ENCODE data around the gene TMEM130. TPM values are rescaled to one million over a fixed set of nuclear protein-coding genes. Genes with fewer than 3 reads are reported as not detected.

TMEM130 gene
- total RNA-seq, 1 experiment from 2014 or later, result not detected

- H3K4me3 Mint-ChIP-seq (ENCODE audit: unreplicated experiment), result no peak overlapping the region
- no peaks in the 10 kb centered on the region for H3K9me3 Mint-ChIP-seq (ENCODE audit: unreplicated experiment)
- no peak for TF ChIP-seq CTCF (IDR thresholded peaks at IDR 0.05; ENCODE audit: insufficient read depth in 1 of 2, low read depth in 1 of 2, low read length in 1 of 2, severe bottlenecking in 1 of 2, unreplicated experiment in 1 of 2)
- intact Hi-C loops (cut with micrococcal nuclease; ENCODE audit: unreplicated experiment), result no loop called here
- Histone ChIP-seq H3K9me3 (no peaks in the 10 kb centered on the region), H3K4me3 (ENCODE audit: low read depth, low read length) (no peak overlapping the region), H3K36me3 (ENCODE audit: control insufficient read depth, insufficient read depth, low read length) (peaks cover 10% of the 10 kb centered on the region), H3K27me3 (replicated peaks; ENCODE audit: control insufficient read depth, insufficient read depth, low read length) (no peaks in the 10 kb centered on the region), H3K4me1 (0 out of 2 replicates have a peak, but pooled peaks cover 3% of the 10 kb centered on the region)
- no peaks in the 10 kb centered on the region for H3K27me3 Mint-ChIP-seq (ENCODE audit: insufficient read depth, unreplicated experiment)
- no TSS peak for BruUV-seq (replicated peaks)
- POLR2A ChIA-PET, result no interaction called here
- CTCF ChIA-PET, result no interaction called here
- H3K4me1 Mint-ChIP-seq (ENCODE audit: low read depth, unreplicated experiment), result no peaks in the 10 kb centered on the region
- H3K27ac Mint-ChIP-seq (ENCODE audit: unreplicated experiment), result no peak overlapping the region
- no peak for DNase-seq
- peaks cover 92% of the 10 kb centered on the region for H3K36me3 Mint-ChIP-seq (ENCODE audit: insufficient read depth, unreplicated experiment)
Observed at GRCh38 chr7:98899816-98900215, 30.0 kb upstream of the TMEM130 start.

GRCh38 chr7:98892609-98893008, 22.8 kb upstream of the TMEM130 start:
- Histone ChIP-seq H3K4me3 (ENCODE audit: low read depth, low read length) (no peak overlapping the region), H3K27me3 (replicated peaks; ENCODE audit: control insufficient read depth, insufficient read depth, low read length) (no peaks in the 10 kb centered on the region), H3K4me1 (0 out of 2 replicates have a peak, but pooled peaks cover 3% of the 10 kb centered on the region), H3K9me3 (no peaks in the 10 kb centered on the region), H3K36me3 (ENCODE audit: control insufficient read depth, insufficient read depth, low read length) (peaks cover 1% of the 10 kb centered on the region)
- Mint-ChIP-seq H3K27me3 (ENCODE audit: insufficient read depth, unreplicated experiment) (no peaks in the 10 kb centered on the region), H3K9me3 (ENCODE audit: unreplicated experiment) (no peaks in the 10 kb centered on the region), H3K4me3 (ENCODE audit: unreplicated experiment) (no peak overlapping the region), H3K4me1 (ENCODE audit: low read depth, unreplicated experiment) (no peaks in the 10 kb centered on the region), H3K36me3 (ENCODE audit: insufficient read depth, unreplicated experiment) (peaks cover 77% of the 10 kb centered on the region), H3K27ac (ENCODE audit: unreplicated experiment) (no peak overlapping the region)
- ChIA-PET CTCF (no interaction called here), POLR2A (no interaction called here)
- TF ChIP-seq CTCF (IDR thresholded peaks at IDR 0.05; ENCODE audit: insufficient read depth in 1 of 2, low read depth in 1 of 2, low read length in 1 of 2, severe bottlenecking in 1 of 2, unreplicated experiment in 1 of 2), result no peak
- DNase-seq, result no peak
- intact Hi-C loops (cut with micrococcal nuclease; ENCODE audit: unreplicated experiment), result no loop called here
- BruUV-seq (replicated peaks), result no TSS peak

- peaks cover 64% of the 10 kb centered on the region for H3K36me3 Mint-ChIP-seq (ENCODE audit: insufficient read depth, unreplicated experiment)
- H3K9me3 Mint-ChIP-seq (ENCODE audit: unreplicated experiment), result no peaks in the 10 kb centered on the region
- H3K4me3 Mint-ChIP-seq (ENCODE audit: unreplicated experiment), result no peak overlapping the region
- POLR2A ChIA-PET, result no interaction called here
- no peaks in the 10 kb centered on the region for H3K27me3 Mint-ChIP-seq (ENCODE audit: insufficient read depth, unreplicated experiment)
- no peak overlapping the region for H3K27ac Mint-ChIP-seq (ENCODE audit: unreplicated experiment)
- Histone ChIP-seq H3K27me3 (replicated peaks; ENCODE audit: control insufficient read depth, insufficient read depth, low read length) (no peaks in the 10 kb centered on the region), H3K4me1 (no peaks in the 10 kb centered on the region), H3K4me3 (ENCODE audit: low read depth, low read length) (no peak overlapping the region), H3K36me3 (ENCODE audit: control insufficient read depth, insufficient read depth, low read length) (peaks cover 2% of the 10 kb centered on the region), H3K9me3 (no peaks in the 10 kb centered on the region)
- CTCF ChIA-PET, result no interaction called here
- no peaks in the 10 kb centered on the region for H3K4me1 Mint-ChIP-seq (ENCODE audit: low read depth, unreplicated experiment)
- no peak for DNase-seq
- no TSS peak for BruUV-seq (replicated peaks)
- TF ChIP-seq CTCF (IDR thresholded peaks at IDR 0.05; ENCODE audit: insufficient read depth in 1 of 2, low read depth in 1 of 2, low read length in 1 of 2, severe bottlenecking in 1 of 2, unreplicated experiment in 1 of 2), result no peak
- intact Hi-C loops (cut with micrococcal nuclease; ENCODE audit: unreplicated experiment), result no loop called here
Observed at GRCh38 chr7:98887038-98887437, 17.2 kb upstream of the TMEM130 start.
